Liver (tissue), 2 donors: ENCODE measurements around the gene TMEM186.

Source experiments
- MAX ChIP-seq: IDR thresholded peaks from 2 replicates; pipeline ENCODE4 v1.6.1; 2016; ENCODE audit warnings: antibody characterized with exemption
- RAD21 ChIP-seq, 2 donors: IDR thresholded peaks; 2 replicates each; pipeline ENCODE4 v1.6.1; 2016; ENCODE audit warnings: antibody characterized with exemption in 2 of 2, mild to moderate bottlenecking in 2 of 2
- TAF1 ChIP-seq: conservative IDR thresholded peaks from 2 replicates; pipeline ENCODE4 v1.6.1; 2016; ENCODE audit warnings: antibody characterized with exemption, mild to moderate bottlenecking
- donor health status: healthy.

- TF ChIP-seq RAD21 (IDR thresholded peaks at IDR 0.05) (no peak), TAF1 (no peak), MAX (no peak)
These were observed 40.7 kb downstream of the TMEM186 start for GRCh38 chr16:8756755-8757154.
